Measurements from ENCODE around the gene ARMC5. TPM values are rescaled to one million over a fixed set of nuclear protein-coding genes. Genes with fewer than 3 reads are reported as not detected.

Gene ARMC5
- total RNA-seq, 2 donors from 2014 or later = 4.2 to 13.2 TPM

- Histone ChIP-seq H3K4me3 (no peak overlapping the region), H3K4me1 (peaks cover 70% of the 10 kb centered on the region), H3K27me3 (no peaks in the 10 kb centered on the region), H3K36me3 (replicated peaks in 1 of 2; ENCODE audit: insufficient read depth in 1 of 2, low read depth in 2 of 2) (no peaks in the 10 kb centered on the region), H3K9me3 (no peaks in the 10 kb centered on the region), H3K27ac (no peak overlapping the region)
- intact Hi-C loops (cut with DNase I) = no loop called here
- ATAC-seq (no peak), DNase-seq (no peak)
- TF ChIP-seq POLR2A (IDR thresholded peaks at IDR 0.05) (no peak), CTCF (IDR thresholded peaks at IDR 0.05) (no peak)
- 65 to 76% methylated on average over 17 of the region's 17 CpGs for WGBS, 2 donors
Measured at GRCh38 chr16:31455601-31456314, 3.5 kb upstream of the ARMC5 start.

- H3K4me3 ChIP-seq = no peak overlapping the region
Measured at GRCh38 chr16:31456988-31457360, 2.3 kb upstream of the ARMC5 start.

GRCh38 chr16:31458073-31458843 lies 1.0 kb upstream of the ARMC5 start:
- TF ChIP-seq CTCF (IDR thresholded peaks at IDR 0.05) = peak in 4 of 7 experiments; percentile 34 to 51 (median 40)
- TF ChIP-seq POLR2A (IDR thresholded peaks at IDR 0.05) = peak; percentile 20 to 53 (median 38)
- Histone ChIP-seq H3K4me3 (peak overlapping the region; percentile 50 to 74), H3K36me3 (replicated peaks in 1 of 2; ENCODE audit: insufficient read depth in 1 of 2, low read depth in 2 of 2) (peaks cover 0 to 4% of the 10 kb centered on the region in 2 donors), H3K4me1 (peaks cover 53% of the 10 kb centered on the region), H3K27me3 (no peaks in the 10 kb centered on the region), H3K9me3 (no peaks in the 10 kb centered on the region), H3K27ac (peak overlapping the region; percentile 98 to 100 (median 100))
- DNase-seq (peak; percentile 56 to 65 (median 62)), ATAC-seq (no peak)
- 0 to 1% methylated on average over 5 to 42 of the region's 42 CpGs for WGBS, 2 donors
- intact Hi-C loops (cut with DNase I) = no loop called here

More at GRCh38 chr16:31456988-31457360, 2.3 kb upstream of the ARMC5 start:
- Histone ChIP-seq H3K9me3 (no peaks in the 10 kb centered on the region), H3K4me1 (peaks cover 66% of the 10 kb centered on the region), H3K27me3 (no peaks in the 10 kb centered on the region), H3K36me3 (replicated peaks in 1 of 2; ENCODE audit: insufficient read depth in 1 of 2, low read depth in 2 of 2) (no peaks in the 10 kb centered on the region), H3K27ac (no peak overlapping the region)
- TF ChIP-seq CTCF (IDR thresholded peaks at IDR 0.05) (no peak), POLR2A (IDR thresholded peaks at IDR 0.05) (no peak)
- WGBS, 2 donors = 50 to 67% methylated on average over 4 to 8 of the region's 8 CpGs
- intact Hi-C loops (cut with DNase I) = no loop called here
- ATAC-seq (no peak), DNase-seq (no peak)

- intact Hi-C loops (cut with DNase I) = no loop called here
- H3K27ac ChIP-seq = peak overlapping the region; percentile 98 to 100 (median 100)
- TF ChIP-seq POLR2A (IDR thresholded peaks at IDR 0.05) (no peak), CTCF (IDR thresholded peaks at IDR 0.05) (no peak)
Measured at GRCh38 chr16:31459687-31460581, 633 bp downstream of the ARMC5 start.

More at GRCh38 chr16:31459687-31460581, 633 bp downstream of the ARMC5 start:
- Histone ChIP-seq H3K4me3 (peak overlapping the region; percentile 50 to 74), H3K9me3 (no peaks in the 10 kb centered on the region), H3K27me3 (no peaks in the 10 kb centered on the region), H3K4me1 (peaks cover 41% of the 10 kb centered on the region), H3K36me3 (replicated peaks in 1 of 2; ENCODE audit: insufficient read depth in 1 of 2, low read depth in 2 of 2) (peaks cover 0 to 8% of the 10 kb centered on the region in 2 donors)
- WGBS, 2 donors = 2 to 9% methylated on average over 10 to 51 of the region's 61 CpGs
- DNase-seq (peak; percentile 100), ATAC-seq (peak; percentile 85)

Data from body of pancreas (tissue), 4 donors.